HCT116 (cell line): ENCODE results near the gene THSD4. TPM values are rescaled to one million over a fixed set of nuclear protein-coding genes. Genes with fewer than 3 reads are reported as not detected.

Experiments
- ATAC-seq: fragments of 200-7000 bp; cut with Tn5 transposase; 2 replicates; pipeline ENCODE4 v1.9.1; 2020; ENCODE audit warnings: mild to moderate bottlenecking, moderate library complexity
- BruUV-seq: library from RNA; stranded (reverse); fragments of 400-500 nt; replicated peaks from 2 replicates; lab custom pipeline; 2021; lab: Mats Ljungman, UMichigan
- CTCF ChIA-PET: fragments of 300-600 bp; sonication (Branson Sonifier 250); formaldehyde crosslinking; loops from one replicate; lab custom pipeline; 2021; ENCODE audit warnings: antibody characterized with exemption; lab: Charles Lee
- POLR2A ChIA-PET: fragments of 300-600, 350-600 bp; sonication (Branson Sonifier 250); formaldehyde crosslinking; loops from one replicate; lab custom pipeline; 2021; ENCODE audit warnings: antibody characterized with exemption; lab: Charles Lee
- RAD21 ChIA-PET, 2 experiments: fragments of 300-600 bp; sonication (Branson Sonifier 250); formaldehyde crosslinking; loops; one replicate each; lab custom pipeline; 2023; ENCODE audit warnings: low total read pairs in 2 of 2; ENCODE audit not compliant: uncharacterized antibody in 2 of 2, unreplicated experiment in 2 of 2, low non-redundant PET in 1 of 2; lab: Charles Lee
- DNase-seq: peaks from one replicate; pipeline ENCODE4 v3.0.0-alpha.2; 2010; ENCODE audit warnings: low read depth, low spot score
- H2AFZ ChIP-seq: fragments of 200-600 bp; shearing (Covaris generic), sonication (generic); 2 replicates; pipeline ENCODE4 v1.6.1; 2017; ENCODE audit warnings: low read depth, mixed run types, mixed read lengths, antibody characterized with exemption, low read length; ENCODE audit not compliant: poor library complexity, severe bottlenecking
- H3K27ac ChIP-seq: 2 replicates; pipeline ENCODE4 v1.5.1; 2012; ENCODE audit warnings: low read depth, low read length
- H3K27me3 ChIP-seq: fragments of 200-600 bp; sonication (generic); 2 replicates; pipeline ENCODE4 v1.6.1; 2016; ENCODE audit warnings: mixed run types, low read length, mixed read lengths; ENCODE audit not compliant: insufficient read depth
- H3K36me3 ChIP-seq, 2 experiments: fragments of 200-500 bp in 1 of 2; fragments of 200-600 bp in 1 of 2; sonication (Bioruptor generic) in 1 of 2; sonication (generic) in 1 of 2; 2 replicates each; pipeline versions ENCODE4 v1.5.1 to v1.6.1; 2014 to 2016; ENCODE audit warnings: low read length in 2 of 2, inconsistent platforms in 1 of 2, mixed read lengths in 1 of 2, mixed run types in 1 of 2; ENCODE audit not compliant: insufficient read depth in 2 of 2, control insufficient read depth in 1 of 2
- H3K4me1 ChIP-seq, 2 experiments: fragments of 200-600 bp in 1 of 2; sonication (generic) in 1 of 2; 2 replicates each; pipeline versions ENCODE4 v1.5.1 to v1.6.1; 2012 to 2017; ENCODE audit warnings: low read length in 2 of 2, inconsistent platforms in 1 of 2, mild to moderate bottlenecking in 1 of 2, mixed read lengths in 1 of 2, mixed run types in 1 of 2, moderate library complexity in 1 of 2; ENCODE audit not compliant: insufficient read depth in 2 of 2, control insufficient read depth in 1 of 2
- H3K4me2 ChIP-seq: fragments of 200-600 bp; sonication (generic); 2 replicates; pipeline ENCODE4 v1.6.1; 2017; ENCODE audit warnings: mixed run types, low read length, mixed read lengths
- H3K4me3 ChIP-seq, 2 experiments: fragments of 200-600 bp in 1 of 2; sonication (generic) in 1 of 2; replicated peaks in 1 of 2; 2 replicates each; pipeline ENCODE4 v1.5.1; 2011 to 2016; ENCODE audit warnings: low read length in 2 of 2, control low read depth in 1 of 2, low read depth in 1 of 2, mild to moderate bottlenecking in 1 of 2, mixed read lengths in 1 of 2, mixed run types in 1 of 2
- H3K79me2 ChIP-seq: fragments of 200-600 bp; sonication (generic); 2 replicates; pipeline ENCODE4 v1.6.1; 2017; ENCODE audit warnings: mild to moderate bottlenecking, mixed run types, low read length, moderate library complexity, mixed read lengths; ENCODE audit not compliant: insufficient read depth
- H3K9ac ChIP-seq: fragments of 200-600 bp; sonication (generic); 2 replicates; pipeline ENCODE4 v1.6.1; 2016; ENCODE audit warnings: low read length, mixed read lengths
- H3K9me2 ChIP-seq: fragments of 200-600 bp; sonication (generic), shearing (Covaris generic); 2 replicates; pipeline ENCODE4 v1.6.1; 2017; ENCODE audit warnings: mixed run types, mild to moderate bottlenecking, moderate library complexity; ENCODE audit not compliant: insufficient read depth
- H3K9me3 ChIP-seq, 2 experiments: fragments of 200-500 bp in 1 of 2; fragments of 200-600 bp in 1 of 2; sonication (Bioruptor generic) in 1 of 2; sonication (generic) in 1 of 2; 2 replicates each; pipeline ENCODE4 v1.6.1; 2014 to 2017; ENCODE audit warnings: low read length in 2 of 2, mixed read lengths in 2 of 2, inconsistent platforms in 1 of 2, low read depth in 1 of 2, mild to moderate bottlenecking in 1 of 2, mixed run types in 1 of 2, moderate library complexity in 1 of 2; ENCODE audit not compliant: control insufficient read depth in 1 of 2, insufficient read depth in 1 of 2
- H4K20me1 ChIP-seq: fragments of 200-600 bp; sonication (generic), shearing (Covaris generic); 2 replicates; pipeline ENCODE4 v1.6.1; 2017; ENCODE audit warnings: mixed run types, mild to moderate bottlenecking, moderate library complexity; ENCODE audit not compliant: insufficient read depth
- CBX3 ChIP-seq: IDR thresholded peaks from 2 replicates; pipeline ENCODE4 v1.6.1; 2012; ENCODE audit warnings: low read depth
- CEBPB ChIP-seq: IDR thresholded peaks from 2 replicates; pipeline ENCODE4 v1.6.1; 2012; ENCODE audit warnings: low read depth
- EZH2phosphoT487 ChIP-seq: fragments of 200-600 bp; IDR thresholded peaks from 2 replicates; pipeline ENCODE4 v1.6.1; 2018; ENCODE audit warnings: antibody characterized with exemption, borderline replicate concordance
- FOSL1 ChIP-seq: IDR thresholded peaks from 2 replicates; pipeline ENCODE4 v1.6.1; 2012; ENCODE audit warnings: low read depth
- JUND ChIP-seq: IDR thresholded peaks from 2 replicates; pipeline ENCODE4 v1.6.1; 2012
- POLR2A ChIP-seq: IDR thresholded peaks from 2 replicates; pipeline ENCODE4 v1.7.0; 2011; ENCODE audit warnings: borderline replicate concordance; ENCODE audit not compliant: insufficient read depth, insufficient read length; ENCODE audit errors: extremely low read depth
- RAD21 ChIP-seq: IDR thresholded peaks from 2 replicates; pipeline ENCODE4 v1.6.1; 2012; ENCODE audit warnings: low read depth, mild to moderate bottlenecking
- SIN3A ChIP-seq: IDR thresholded peaks from 2 replicates; pipeline ENCODE4 v1.6.1; 2012; ENCODE audit warnings: low read depth
- TCF7L2 ChIP-seq: IDR thresholded peaks from 2 replicates; pipeline ENCODE4 v1.7.0; 2011; ENCODE audit warnings: borderline replicate concordance, inconsistent platforms; ENCODE audit not compliant: insufficient read depth, insufficient read length; ENCODE audit errors: extremely low read depth
- intact Hi-C: fragments of 100-400 bp; cut with micrococcal nuclease; formaldehyde crosslinking; loops from 2 replicates; pipeline ENCODE4 v1.10.0; 2022
- total RNA-seq: library from RNA; stranded (reverse); gene quantifications from one replicate; pipeline ENCODE4 v1.2.1, GENCODE V29; 2021; ENCODE audit not compliant: unreplicated experiment
- TF ChIP-seq, protein P1 (sequence below): IDR thresholded peaks from 2 replicates; pipeline ENCODE4 v1.6.1; 2012
- TF ChIP-seq, protein P2 (sequence below), 3 experiments: fragments of 200-600 bp in 1 of 3; sonication (generic) in 1 of 3; IDR thresholded peaks in 2 of 3; conservative IDR thresholded peaks in 1 of 3; 2 replicates each; pipeline ENCODE4 v1.5.1; 2012 to 2017; ENCODE audit warnings: low read depth in 2 of 3, low read length in 2 of 3, antibody characterized with exemption in 1 of 3, borderline replicate concordance in 1 of 3, control low read depth in 1 of 3, mild to moderate bottlenecking in 1 of 3, mixed read lengths in 1 of 3, mixed run types in 1 of 3, moderate library complexity in 1 of 3; ENCODE audit not compliant: insufficient read depth in 1 of 3
- TF ChIP-seq, protein P3 (sequence below): IDR thresholded peaks from 2 replicates; pipeline ENCODE4 v1.6.1; 2012

THSD4 gene
- total RNA-seq, 1 experiment from 2014 or later, result 30.5 TPM

DNA sequence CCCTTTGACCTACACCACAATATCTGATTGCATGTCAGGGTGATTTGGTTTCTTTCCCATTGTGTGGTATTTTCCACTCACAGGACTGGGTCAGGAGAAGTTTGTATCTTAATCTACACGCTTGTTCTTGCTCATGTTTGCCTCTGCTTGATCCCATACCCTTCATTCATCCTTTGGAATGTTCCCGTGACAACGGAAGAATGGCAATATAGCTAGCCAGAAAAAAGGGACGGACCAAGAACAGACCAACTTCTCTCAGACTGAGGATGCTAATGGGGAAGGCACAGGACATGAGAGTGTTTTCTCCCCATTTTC is 7.8 kb upstream of the THSD4 start:
- no peaks in the 10 kb centered on the region for H3K27me3 ChIP-seq
- H3K4me2 ChIP-seq, result no peak overlapping the region
- ATAC-seq (no peak), DNase-seq (no peak)
- BruUV-seq, result no TSS peak
- no peaks in the 10 kb centered on the region for H3K9me2 ChIP-seq
- H2AFZ ChIP-seq, result no peak overlapping the region
- ChIA-PET CTCF (no interaction called here), POLR2A (no interaction called here), RAD21 (no interaction called here)
- intact Hi-C loops, result loop anchor here (10.0 kb wide), 1 partner anchor 133 kb away; no protein-coding TSS in a partner anchor
- H3K79me2 ChIP-seq, result no peaks in the 10 kb centered on the region
- H3K9me3 ChIP-seq, result no peaks in the 10 kb centered on the region
- H3K36me3 ChIP-seq, result no peaks in the 10 kb centered on the region
- no peak overlapping the region for H3K27ac ChIP-seq
- H3K9ac ChIP-seq, result no peak overlapping the region
- TF ChIP-seq CBX3, result no peak
- TF ChIP-seq, protein P1, sequence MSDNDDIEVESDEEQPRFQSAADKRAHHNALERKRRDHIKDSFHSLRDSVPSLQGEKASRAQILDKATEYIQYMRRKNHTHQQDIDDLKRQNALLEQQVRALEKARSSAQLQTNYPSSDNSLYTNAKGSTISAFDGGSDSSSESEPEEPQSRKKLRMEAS, result no peak
- TF ChIP-seq RAD21, result no peak
- TF ChIP-seq SIN3A, result no peak
- TF ChIP-seq, protein P2, sequence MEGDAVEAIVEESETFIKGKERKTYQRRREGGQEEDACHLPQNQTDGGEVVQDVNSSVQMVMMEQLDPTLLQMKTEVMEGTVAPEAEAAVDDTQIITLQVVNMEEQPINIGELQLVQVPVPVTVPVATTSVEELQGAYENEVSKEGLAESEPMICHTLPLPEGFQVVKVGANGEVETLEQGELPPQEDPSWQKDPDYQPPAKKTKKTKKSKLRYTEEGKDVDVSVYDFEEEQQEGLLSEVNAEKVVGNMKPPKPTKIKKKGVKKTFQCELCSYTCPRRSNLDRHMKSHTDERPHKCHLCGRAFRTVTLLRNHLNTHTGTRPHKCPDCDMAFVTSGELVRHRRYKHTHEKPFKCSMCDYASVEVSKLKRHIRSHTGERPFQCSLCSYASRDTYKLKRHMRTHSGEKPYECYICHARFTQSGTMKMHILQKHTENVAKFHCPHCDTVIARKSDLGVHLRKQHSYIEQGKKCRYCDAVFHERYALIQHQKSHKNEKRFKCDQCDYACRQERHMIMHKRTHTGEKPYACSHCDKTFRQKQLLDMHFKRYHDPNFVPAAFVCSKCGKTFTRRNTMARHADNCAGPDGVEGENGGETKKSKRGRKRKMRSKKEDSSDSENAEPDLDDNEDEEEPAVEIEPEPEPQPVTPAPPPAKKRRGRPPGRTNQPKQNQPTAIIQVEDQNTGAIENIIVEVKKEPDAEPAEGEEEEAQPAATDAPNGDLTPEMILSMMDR (IDR thresholded peaks at IDR 0.05 in 2 of 3, conservative IDR thresholded peaks at IDR 0.05 in 1 of 3; ENCODE audit: borderline replicate concordance in 1 of 3, insufficient read depth in 1 of 3, low read depth in 2 of 3, low read length in 2 of 3), result no peak
- no peak for TF ChIP-seq TCF7L2
- TF ChIP-seq FOSL1, result no peak
- TF ChIP-seq CEBPB, result no peak
- no peak for TF ChIP-seq JUND
- TF ChIP-seq POLR2A, result no peak
- TF ChIP-seq, protein P3, sequence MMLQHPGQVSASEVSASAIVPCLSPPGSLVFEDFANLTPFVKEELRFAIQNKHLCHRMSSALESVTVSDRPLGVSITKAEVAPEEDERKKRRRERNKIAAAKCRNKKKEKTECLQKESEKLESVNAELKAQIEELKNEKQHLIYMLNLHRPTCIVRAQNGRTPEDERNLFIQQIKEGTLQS, result no peak
- no peak for TF ChIP-seq EZH2phosphoT487
- H3K4me1 ChIP-seq, result peaks cover 4 to 8% of the 10 kb centered on the region in 2 experiments; a peak in 1 of 4 replicates
- H4K20me1 ChIP-seq, result no peaks in the 10 kb centered on the region
- no peak overlapping the region for H3K4me3 ChIP-seq
